ENCODE results near the gene CA10. TPM values are rescaled to one million over a fixed set of nuclear protein-coding genes. Genes with fewer than 3 reads are reported as not detected.

CA10 gene
- polyA plus RNA-seq, 1 donor from 2014 or later: not detected

GRCh38 chr17:51827140-51827539 is 331.4 kb downstream of the CA10 start:
- Mint-ChIP-seq H3K9me3 (peaks cover 2 to 9% (median 5%) of the 10 kb centered on the region in 3 donors), H3K4me3 (no peak overlapping the region), H3K4me1 (no peaks in the 10 kb centered on the region), H3K36me3 (no peaks in the 10 kb centered on the region), H3K27ac (peak overlapping the region in 1 of 3 donors; percentile 65), H3K27me3 (peaks cover 1% of the 10 kb centered on the region)

GRCh38 chr17:51820766-51821165 is 337.7 kb downstream of the CA10 start:
- no peaks in the 10 kb centered on the region for H3K4me1 Mint-ChIP-seq
- peaks cover 1% of the 10 kb centered on the region for H3K27me3 Mint-ChIP-seq
- no peak overlapping the region for H3K27ac Mint-ChIP-seq
- H3K9me3 Mint-ChIP-seq: peaks cover 0 to 5% (median 2%) of the 10 kb centered on the region in 3 donors
- no peaks in the 10 kb centered on the region for H3K36me3 Mint-ChIP-seq
- H3K4me3 Mint-ChIP-seq: no peak overlapping the region

- H3K9me3 Mint-ChIP-seq: peaks cover 0 to 5% (median 2%) of the 10 kb centered on the region in 3 donors
- no peaks in the 10 kb centered on the region for H3K36me3 Mint-ChIP-seq
- no peaks in the 10 kb centered on the region for H3K4me1 Mint-ChIP-seq
- H3K27me3 Mint-ChIP-seq: peaks cover 1% of the 10 kb centered on the region
- H3K27ac Mint-ChIP-seq: no peak overlapping the region
- H3K4me3 Mint-ChIP-seq: no peak overlapping the region
Measured at GRCh38 chr17:51820252-51820651, 338.3 kb downstream of the CA10 start.

- Mint-ChIP-seq H3K4me1 (no peaks in the 10 kb centered on the region), H3K27ac (no peak overlapping the region), H3K36me3 (no peaks in the 10 kb centered on the region), H3K4me3 (no peak overlapping the region), H3K9me3 (peaks cover 0 to 5% (median 2%) of the 10 kb centered on the region in 3 donors), H3K27me3 (peaks cover 1% of the 10 kb centered on the region)
Measured at GRCh38 chr17:51819341-51820219, 338.9 kb downstream of the CA10 start.

- Mint-ChIP-seq H3K36me3 (no peaks in the 10 kb centered on the region), H3K9me3 (peaks cover 0 to 5% (median 2%) of the 10 kb centered on the region in 3 donors), H3K27me3 (peaks cover 1% of the 10 kb centered on the region), H3K4me1 (no peaks in the 10 kb centered on the region), H3K27ac (no peak overlapping the region), H3K4me3 (no peak overlapping the region)
Measured at GRCh38 chr17:51818777-51819176, 339.7 kb downstream of the CA10 start.

GRCh38 chr17:51817955-51818354 is 340.6 kb downstream of the CA10 start:
- H3K4me1 Mint-ChIP-seq: no peaks in the 10 kb centered on the region
- H3K9me3 Mint-ChIP-seq: peaks cover 0 to 5% (median 2%) of the 10 kb centered on the region in 3 donors
- no peaks in the 10 kb centered on the region for H3K36me3 Mint-ChIP-seq
- no peak overlapping the region for H3K4me3 Mint-ChIP-seq
- peaks cover 1% of the 10 kb centered on the region for H3K27me3 Mint-ChIP-seq
- H3K27ac Mint-ChIP-seq: no peak overlapping the region

- H3K27ac Mint-ChIP-seq: no peak overlapping the region
Measured at GRCh38 chr17:51817117-51817516, 341.4 kb downstream of the CA10 start.

GRCh38 chr17:51815097-51815496 is 343.4 kb downstream of the CA10 start:
- Mint-ChIP-seq H3K27ac (no peak overlapping the region), H3K4me1 (no peaks in the 10 kb centered on the region), H3K27me3 (no peaks in the 10 kb centered on the region), H3K36me3 (peaks cover 1% of the 10 kb centered on the region), H3K9me3 (peaks cover 0 to 2% (median 0%) of the 10 kb centered on the region in 3 donors), H3K4me3 (no peak overlapping the region)

More at GRCh38 chr17:51817117-51817516, 341.4 kb downstream of the CA10 start:
- no peaks in the 10 kb centered on the region for H3K9me3 Mint-ChIP-seq
- H3K36me3 Mint-ChIP-seq: no peaks in the 10 kb centered on the region
- H3K27me3 Mint-ChIP-seq: no peaks in the 10 kb centered on the region
- no peak overlapping the region for H3K4me3 Mint-ChIP-seq
- no peaks in the 10 kb centered on the region for H3K4me1 Mint-ChIP-seq

GRCh38 chr17:51814521-51814920 is 344.0 kb downstream of the CA10 start:
- H3K36me3 Mint-ChIP-seq: peaks cover 1% of the 10 kb centered on the region
- H3K4me1 Mint-ChIP-seq: no peaks in the 10 kb centered on the region
- H3K27me3 Mint-ChIP-seq: no peaks in the 10 kb centered on the region
- H3K4me3 Mint-ChIP-seq: no peak overlapping the region
- no peak overlapping the region for H3K27ac Mint-ChIP-seq
- H3K9me3 Mint-ChIP-seq: peaks cover 0 to 2% (median 0%) of the 10 kb centered on the region in 3 donors

GRCh38 chr17:51813784-51814174 is 344.7 kb downstream of the CA10 start:
- H3K4me1 Mint-ChIP-seq: no peaks in the 10 kb centered on the region
- H3K9me3 Mint-ChIP-seq: peaks cover 0 to 2% (median 0%) of the 10 kb centered on the region in 3 donors
- H3K27ac Mint-ChIP-seq: no peak overlapping the region
- peaks cover 1% of the 10 kb centered on the region for H3K36me3 Mint-ChIP-seq
- H3K27me3 Mint-ChIP-seq: no peaks in the 10 kb centered on the region
- H3K4me3 Mint-ChIP-seq: no peak overlapping the region

- Mint-ChIP-seq H3K4me3 (no peak overlapping the region), H3K9me3 (peaks cover 0 to 2% (median 0%) of the 10 kb centered on the region in 3 donors), H3K27ac (no peak overlapping the region), H3K36me3 (peaks cover 1% of the 10 kb centered on the region), H3K4me1 (no peaks in the 10 kb centered on the region), H3K27me3 (no peaks in the 10 kb centered on the region)
Measured at GRCh38 chr17:51813140-51813783, 345.3 kb downstream of the CA10 start.

GRCh38 chr17:51807460-51807859 is 351.1 kb downstream of the CA10 start:
- H3K4me3 Mint-ChIP-seq: no peak overlapping the region
- peaks cover 6% of the 10 kb centered on the region for H3K27me3 Mint-ChIP-seq
- peaks cover 0 to 5% (median 4%) of the 10 kb centered on the region in 3 donors for H3K9me3 Mint-ChIP-seq
- H3K36me3 Mint-ChIP-seq: peaks cover 1% of the 10 kb centered on the region
- no peaks in the 10 kb centered on the region for H3K4me1 Mint-ChIP-seq
- H3K27ac Mint-ChIP-seq: no peak overlapping the region

- H3K9me3 Mint-ChIP-seq: peaks cover 0 to 5% (median 4%) of the 10 kb centered on the region in 3 donors
Measured at GRCh38 chr17:51805765-51806164, 352.7 kb downstream of the CA10 start.

GRCh38 chr17:51805185-51805584 is 353.3 kb downstream of the CA10 start:
- Mint-ChIP-seq H3K4me3 (no peak overlapping the region), H3K9me3 (peaks cover 0 to 6% (median 3%) of the 10 kb centered on the region in 3 donors), H3K4me1 (no peaks in the 10 kb centered on the region), H3K27me3 (peaks cover 6% of the 10 kb centered on the region), H3K27ac (no peak overlapping the region), H3K36me3 (no peaks in the 10 kb centered on the region)

More at GRCh38 chr17:51805765-51806164, 352.7 kb downstream of the CA10 start:
- H3K4me1 Mint-ChIP-seq: no peaks in the 10 kb centered on the region
- H3K36me3 Mint-ChIP-seq: peaks cover 1% of the 10 kb centered on the region
- H3K27me3 Mint-ChIP-seq: peaks cover 6% of the 10 kb centered on the region
- no peak overlapping the region for H3K27ac Mint-ChIP-seq
- H3K4me3 Mint-ChIP-seq: no peak overlapping the region

- H3K9me3 Mint-ChIP-seq: peaks cover 0 to 8% (median 3%) of the 10 kb centered on the region in 3 donors
- H3K36me3 Mint-ChIP-seq: no peaks in the 10 kb centered on the region
- peaks cover 6% of the 10 kb centered on the region for H3K27me3 Mint-ChIP-seq
- no peak overlapping the region for H3K27ac Mint-ChIP-seq
- H3K4me3 Mint-ChIP-seq: no peak overlapping the region
- no peaks in the 10 kb centered on the region for H3K4me1 Mint-ChIP-seq
Measured at GRCh38 chr17:51803161-51803560, 355.4 kb downstream of the CA10 start.
